GM21423 (cell line): ENCODE data around the gene MB.
A peak's percentile ranks its signal among the peaks of the same experiment; 100 is the strongest.
"Not testable (repeated sequence)": the region's sequence is repeated elsewhere in the genome, so short reads cannot be mapped to it uniquely, and the experiment has no call there.

Experiments
- ATAC-seq: cut with Tn5 transposase; IDR thresholded peaks from one replicate; pipeline ENCODE4 v1.9.1; 2021; ENCODE audit warnings: mild to moderate bottlenecking, moderate library complexity; ENCODE audit not compliant: unreplicated experiment

MB gene

GRCh38 chr22:35617137-35617755, at the start of gene MB:
Gene MB (minus strand): TSS chr22:35617329. CDS start chr22:35617257, 72 bp downstream.
- ATAC-seq, result no peak

GRCh38 chr22:35666699-35667098, 49.6 kb upstream of the MB start:
- not testable (repeated sequence) for ATAC-seq

GRCh38 chr22:35664955-35665587, 47.9 kb upstream of the MB start:
- no peak for ATAC-seq

GRCh38 chr22:35663371-35663770, 46.2 kb upstream of the MB start:
- no peak for ATAC-seq

GRCh38 chr22:35662914-35663313, 45.8 kb upstream of the MB start:
- ATAC-seq, result no peak

- ATAC-seq, result no peak
Observed at GRCh38 chr22:35661464-35661863, 44.3 kb upstream of the MB start.

- no peak for ATAC-seq
Observed at GRCh38 chr22:35660291-35661127, 43.4 kb upstream of the MB start.

- no peak for ATAC-seq
Observed at GRCh38 chr22:35657571-35658312, 40.6 kb upstream of the MB start.

- ATAC-seq, result no peak
Observed at GRCh38 chr22:35656284-35656752, 39.2 kb upstream of the MB start.

- ATAC-seq, result no peak
Observed at GRCh38 chr22:35653824-35654223, 36.7 kb upstream of the MB start.

- ATAC-seq, result no peak
Observed at GRCh38 chr22:35651085-35651484, 34.0 kb upstream of the MB start.

- ATAC-seq, result no peak
Observed at GRCh38 chr22:35649636-35650250, 32.6 kb upstream of the MB start.

GRCh38 chr22:35649026-35649553, 32.0 kb upstream of the MB start:
- no peak for ATAC-seq

- ATAC-seq, result peak; percentile 53
Observed at GRCh38 chr22:35648066-35649025, 31.2 kb upstream of the MB start, which contains the start of gene APOL6. Gene APOL6 (plus strand): TSS chr22:35648446. CDS start chr22:35656426, 7,980 bp downstream.

GRCh38 chr22:35645646-35646045, 28.5 kb upstream of the MB start:
- ATAC-seq, result no peak

- no peak for ATAC-seq
Observed at GRCh38 chr22:35643991-35644390, 26.9 kb upstream of the MB start.

- ATAC-seq, result no peak
Observed at GRCh38 chr22:35642305-35642741, 25.2 kb upstream of the MB start.

GRCh38 chr22:35641494-35642120, 24.5 kb upstream of the MB start:
- ATAC-seq, result no peak

GRCh38 chr22:35638410-35638809, 21.3 kb upstream of the MB start:
- ATAC-seq, result no peak
